SK-N-SH (cell line): ENCODE measurements around the gene CDAN1. TPM values are rescaled to one million over a fixed set of nuclear protein-coding genes. Genes with fewer than 3 reads are reported as not detected.

Experiments used
- CTCF ChIA-PET: fragments of 300-600, 350-600 bp; formaldehyde crosslinking; extraction: SDS; loops from one replicate; lab custom pipeline; 2021; lab: Yijun Ruan, JAX
- POLR2A ChIA-PET: fragments of 350-600 bp; sonication (Branson Sonifier 250); formaldehyde crosslinking; extraction: SDS; loops from one replicate; lab custom pipeline; 2020; ENCODE audit warnings: antibody characterized with exemption, inconsistent platforms; lab: Yijun Ruan, JAX
- DNase-seq: peaks from one replicate; pipeline ENCODE4 v3.0.0; 2012
- H2AFZ ChIP-seq: fragments of 200-600 bp; sonication (generic); 2 replicates; pipeline ENCODE4 v1.8.1; 2016; ENCODE audit warnings: antibody characterized with exemption, mild to moderate bottlenecking, low read depth
- H3F3A ChIP-seq: fragments of 200-600 bp; sonication (generic); replicated peaks from 2 replicates; pipeline ENCODE3; 2016; ENCODE audit warnings: antibody characterized with exemption, mild to moderate bottlenecking; ENCODE audit not compliant: insufficient read depth
- H3K27ac ChIP-seq, 2 experiments: fragments of 200-500 bp in 1 of 2; fragments of 200-600 bp in 1 of 2; sonication (Bioruptor generic) in 1 of 2; sonication (generic), shearing (Covaris generic) in 1 of 2; 2 replicates each; pipeline versions ENCODE4 v1.5.1 to v1.6.1; 2014 to 2016; ENCODE audit warnings: low read depth in 2 of 2, inconsistent platforms in 1 of 2, low read length in 1 of 2, mild to moderate bottlenecking in 1 of 2, mixed read lengths in 1 of 2
- H3K27me3 ChIP-seq: fragments of 200-600 bp; sonication (generic), shearing (Covaris generic); 2 replicates; pipeline ENCODE4 v1.6.1; 2016; ENCODE audit warnings: mixed run types; ENCODE audit not compliant: insufficient read depth
- H3K36me3 ChIP-seq, 2 experiments: fragments of 200-500 bp in 1 of 2; fragments of 200-600 bp in 1 of 2; sonication (Bioruptor generic) in 1 of 2; sonication (generic) in 1 of 2; replicated peaks in 1 of 2; 2 replicates each; pipeline versions ENCODE3 to v1.5.1; 2014 to 2016; ENCODE audit warnings: low read length in 1 of 2, mild to moderate bottlenecking in 1 of 2; ENCODE audit not compliant: insufficient read depth in 2 of 2, control insufficient read depth in 1 of 2
- H3K4me1 ChIP-seq, 2 experiments: fragments of 200-500 bp in 1 of 2; fragments of 200-600 bp in 1 of 2; sonication (Bioruptor generic) in 1 of 2; sonication (generic), shearing (Covaris generic) in 1 of 2; 2 replicates each; pipeline versions ENCODE4 v1.5.1 to v1.6.1; 2014 to 2016; ENCODE audit warnings: low read depth in 1 of 2, low read length in 1 of 2, mixed run types in 1 of 2; ENCODE audit not compliant: insufficient read depth in 2 of 2, control insufficient read depth in 1 of 2
- H3K4me2 ChIP-seq: fragments of 200-600 bp; sonication (generic), shearing (Covaris generic); 2 replicates; pipeline ENCODE4 v1.6.1; 2017; ENCODE audit warnings: mixed run types
- H3K4me3 ChIP-seq, 2 experiments: fragments of 200-500 bp in 1 of 2; fragments of 200-600 bp in 1 of 2; sonication (Bioruptor generic) in 1 of 2; sonication (generic), shearing (Covaris generic) in 1 of 2; 2 replicates each; pipeline versions ENCODE4 v1.5.1 to v1.8.1; 2014 to 2016; ENCODE audit warnings: low read depth in 2 of 2, inconsistent platforms in 1 of 2, low read length in 1 of 2, mild to moderate bottlenecking in 1 of 2, mixed read lengths in 1 of 2, moderate library complexity in 1 of 2
- H3K79me2 ChIP-seq: fragments of 200-600 bp; sonication (generic); 2 replicates; pipeline ENCODE4 v1.8.1; 2017; ENCODE audit warnings: mild to moderate bottlenecking; ENCODE audit not compliant: insufficient read depth
- H3K9ac ChIP-seq: fragments of 200-600 bp; sonication (generic); 2 replicates; pipeline ENCODE4 v1.6.1; 2017; ENCODE audit warnings: mixed run types
- H3K9me2 ChIP-seq: fragments of 200-600 bp; sonication (generic); 2 replicates; pipeline ENCODE4 v1.6.1; 2017; ENCODE audit warnings: mixed run types
- H3K9me3 ChIP-seq: fragments of 200-600 bp; sonication (generic); 2 replicates; pipeline ENCODE4 v1.6.1; 2017; ENCODE audit warnings: mixed run types, mild to moderate bottlenecking, moderate library complexity
- H4K20me1 ChIP-seq: fragments of 200-600 bp; sonication (generic); 2 replicates; pipeline ENCODE4 v1.6.1; 2017; ENCODE audit warnings: mild to moderate bottlenecking, mixed run types; ENCODE audit not compliant: insufficient read depth
- ELF1 ChIP-seq: IDR thresholded peaks from 2 replicates; pipeline ENCODE4 v1.4.0; 2012
- EZH2phosphoT487 ChIP-seq: fragments of 200-600 bp; sonication (generic); IDR thresholded peaks from 2 replicates; pipeline ENCODE4 v1.6.1; 2017; ENCODE audit warnings: low read depth, mixed run types, mild to moderate bottlenecking, antibody characterized with exemption, moderate library complexity, borderline replicate concordance
- GABPA ChIP-seq: IDR thresholded peaks from 2 replicates; pipeline ENCODE4 v1.4.0; 2012; ENCODE audit warnings: low read depth, mild to moderate bottlenecking
- MAX ChIP-seq: IDR thresholded peaks from 2 replicates; pipeline ENCODE4 v1.4.0; 2012; ENCODE audit warnings: low read depth
- MEF2A ChIP-seq: IDR thresholded peaks from 2 replicates; pipeline ENCODE4 v1.4.0; 2012; ENCODE audit warnings: low read depth, borderline replicate concordance
- MXI1 ChIP-seq: IDR thresholded peaks from 2 replicates; pipeline ENCODE4 v1.6.1; 2012; ENCODE audit warnings: mild to moderate bottlenecking, low read depth, low read length, improper control_type of control experiment
- POLR2AphosphoS5 ChIP-seq: IDR thresholded peaks from 2 replicates; pipeline ENCODE4 v1.6.1; 2012; ENCODE audit warnings: low read depth, low read length
- RCOR1 ChIP-seq: fragments of 150-350 bp; IDR thresholded peaks from 2 replicates; pipeline ENCODE4 v1.6.1; 2017; ENCODE audit warnings: antibody characterized with exemption, low read length
- RXRA ChIP-seq: IDR thresholded peaks from 2 replicates; pipeline ENCODE4 v1.4.0; 2012; ENCODE audit warnings: low read depth, mild to moderate bottlenecking, borderline replicate concordance
- SMC3 ChIP-seq: IDR thresholded peaks from 2 replicates; pipeline ENCODE4 v1.6.1; 2012; ENCODE audit warnings: low read depth, low read length, improper control_type of control experiment
- TCF12 ChIP-seq: IDR thresholded peaks from 2 replicates; pipeline ENCODE4 v1.4.0; 2012
- TEAD4 ChIP-seq: IDR thresholded peaks from 2 replicates; pipeline ENCODE4 v1.4.0; 2012; ENCODE audit warnings: mild to moderate bottlenecking, borderline replicate concordance; ENCODE audit not compliant: insufficient read depth
- USF2 ChIP-seq: fragments of 150-350 bp; IDR thresholded peaks from 2 replicates; pipeline ENCODE4 v1.6.1; 2017; ENCODE audit warnings: antibody characterized with exemption, low read length, low read depth, borderline replicate concordance
- YY1 ChIP-seq: IDR thresholded peaks from 2 replicates; pipeline ENCODE4 v1.4.0; 2012; ENCODE audit warnings: low read depth, mild to moderate bottlenecking
- WGBS: methylation state at CpG from one replicate; pipeline ENCODE4 v1.1.6; 2017; ENCODE audit warnings: low lambda C conversion rate; 5-methylcytosine and 5-hydroxymethylcytosine counted together
- polyA plus RNA-seq, 3 experiments: library from polyadenylated mRNA; depleted of rRNA; stranded (reverse); fragments of >200 nt; gene quantifications; 2 replicates each; pipeline ENCODE4 v1.2.3, GENCODE V29; 2012
- TF ChIP-seq, protein P1 (sequence below): IDR thresholded peaks from 2 replicates; pipeline ENCODE4; 2012
- TF ChIP-seq, protein P2 (sequence below): IDR thresholded peaks from 2 replicates; pipeline ENCODE4 v1.4.0; 2012; ENCODE audit warnings: low read depth, borderline replicate concordance
- TF ChIP-seq, protein P3 (sequence below): IDR thresholded peaks from 2 replicates; pipeline ENCODE4 v1.6.1; 2012; ENCODE audit warnings: mild to moderate bottlenecking, low read depth, low read length, moderate library complexity
- TF ChIP-seq, protein P4 (sequence below): IDR thresholded peaks from 2 replicates; pipeline ENCODE4 v1.4.0; 2012; ENCODE audit warnings: low read depth, borderline replicate concordance

CDAN1 gene
- polyA plus RNA-seq, 1 of the 3 experiments (the other 2 are of a cell fraction), result 6.2 TPM

DNA sequence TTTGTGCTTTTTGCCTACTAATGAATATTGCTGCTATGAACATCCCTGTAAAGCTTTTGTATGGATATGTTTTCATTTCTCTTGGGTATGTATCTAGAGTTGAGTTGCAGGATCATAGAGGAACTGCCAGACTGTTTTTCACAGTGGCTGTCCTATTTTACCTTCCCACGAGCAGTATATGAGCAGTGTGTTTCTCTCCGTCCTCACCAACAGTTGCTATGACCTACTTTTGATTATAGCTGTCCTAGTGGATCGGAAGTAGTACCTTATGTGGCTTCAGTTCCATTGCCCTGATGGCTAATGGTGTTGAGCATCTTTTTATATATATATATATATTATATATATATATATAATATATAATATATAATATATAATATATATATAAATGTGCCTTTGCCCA lies 25.2 kb downstream of the CDAN1 start:
- CTCF ChIA-PET, result interaction anchor here (0.7 to 3.7 kb wide), 4 partner anchors 10 to 223 kb away, joined by 3 to 13 read pairs (median 4); no protein-coding TSS in a partner anchor
- no peaks in the 10 kb centered on the region for H3K9me2 ChIP-seq
- peaks cover 0 to 4% of the 10 kb centered on the region in 2 experiments; a peak in 1 of 4 replicates for H3K4me1 ChIP-seq
- H3K79me2 ChIP-seq, result no peaks in the 10 kb centered on the region
- H2AFZ ChIP-seq, result no peak overlapping the region
- no peaks in the 10 kb centered on the region for H4K20me1 ChIP-seq
- 94% methylated on average over 3 of the region's 3 CpGs for WGBS
- no peak for DNase-seq
- H3K9me3 ChIP-seq, result no peaks in the 10 kb centered on the region
- H3K9ac ChIP-seq, result no peak overlapping the region
- POLR2A ChIA-PET, result no interaction called here
- no peak overlapping the region for H3K4me2 ChIP-seq
- peaks cover 0 to 3% of the 10 kb centered on the region in 2 experiments for H3K36me3 ChIP-seq
- TF ChIP-seq, protein P1, sequence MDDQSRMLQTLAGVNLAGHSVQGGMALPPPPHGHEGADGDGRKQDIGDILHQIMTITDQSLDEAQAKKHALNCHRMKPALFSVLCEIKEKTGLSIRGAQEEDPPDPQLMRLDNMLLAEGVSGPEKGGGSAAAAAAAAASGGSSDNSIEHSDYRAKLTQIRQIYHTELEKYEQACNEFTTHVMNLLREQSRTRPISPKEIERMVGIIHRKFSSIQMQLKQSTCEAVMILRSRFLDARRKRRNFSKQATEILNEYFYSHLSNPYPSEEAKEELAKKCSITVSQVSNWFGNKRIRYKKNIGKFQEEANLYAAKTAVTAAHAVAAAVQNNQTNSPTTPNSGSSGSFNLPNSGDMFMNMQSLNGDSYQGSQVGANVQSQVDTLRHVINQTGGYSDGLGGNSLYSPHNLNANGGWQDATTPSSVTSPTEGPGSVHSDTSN, result no peak
- TF ChIP-seq, all 33 proteins: peak for 0
- Histone ChIP-seq H3K4me3 (no peak overlapping the region), H3K27ac (no peak overlapping the region), H3F3A (peaks cover 3% of the 10 kb centered on the region), H3K27me3 (no peaks in the 10 kb centered on the region)

DNA sequence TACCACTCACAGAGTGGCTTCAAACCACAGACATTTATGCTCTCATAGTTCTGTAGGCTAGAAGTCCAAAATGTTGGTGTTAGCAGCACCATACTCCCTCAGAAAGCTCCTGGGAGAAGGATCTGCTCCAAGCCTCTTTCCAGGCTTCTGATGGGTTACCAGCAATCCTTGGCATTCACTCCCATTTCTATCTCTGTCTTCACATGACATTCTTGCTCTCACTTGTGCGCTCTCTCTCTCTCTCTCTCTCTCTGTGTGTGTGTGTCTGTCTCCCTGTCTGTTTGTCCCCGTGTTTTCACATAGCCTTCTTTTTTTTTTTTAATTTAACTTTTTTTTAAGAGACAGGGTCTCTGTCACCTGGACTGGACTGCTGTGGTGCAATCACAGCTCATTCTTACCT lies 26.3 kb downstream of the CDAN1 start:
- no peaks in the 10 kb centered on the region for H3K27me3 ChIP-seq
- TF ChIP-seq TCF12 (no peak), TEAD4 (no peak), ELF1 (no peak), YY1 (no peak), RXRA (no peak), MXI1 (no peak), EZH2phosphoT487 (no peak), MAX (no peak), USF2 (no peak), GABPA (no peak), SMC3 (no peak), POLR2AphosphoS5 (no peak), MEF2A (no peak), RCOR1 (no peak)
- TF ChIP-seq, protein P2, sequence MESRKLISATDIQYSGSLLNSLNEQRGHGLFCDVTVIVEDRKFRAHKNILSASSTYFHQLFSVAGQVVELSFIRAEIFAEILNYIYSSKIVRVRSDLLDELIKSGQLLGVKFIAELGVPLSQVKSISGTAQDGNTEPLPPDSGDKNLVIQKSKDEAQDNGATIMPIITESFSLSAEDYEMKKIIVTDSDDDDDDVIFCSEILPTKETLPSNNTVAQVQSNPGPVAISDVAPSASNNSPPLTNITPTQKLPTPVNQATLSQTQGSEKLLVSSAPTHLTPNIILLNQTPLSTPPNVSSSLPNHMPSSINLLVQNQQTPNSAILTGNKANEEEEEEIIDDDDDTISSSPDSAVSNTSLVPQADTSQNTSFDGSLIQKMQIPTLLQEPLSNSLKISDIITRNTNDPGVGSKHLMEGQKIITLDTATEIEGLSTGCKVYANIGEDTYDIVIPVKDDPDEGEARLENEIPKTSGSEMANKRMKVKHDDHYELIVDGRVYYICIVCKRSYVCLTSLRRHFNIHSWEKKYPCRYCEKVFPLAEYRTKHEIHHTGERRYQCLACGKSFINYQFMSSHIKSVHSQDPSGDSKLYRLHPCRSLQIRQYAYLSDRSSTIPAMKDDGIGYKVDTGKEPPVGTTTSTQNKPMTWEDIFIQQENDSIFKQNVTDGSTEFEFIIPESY, result no peak
- TF ChIP-seq, protein P3, sequence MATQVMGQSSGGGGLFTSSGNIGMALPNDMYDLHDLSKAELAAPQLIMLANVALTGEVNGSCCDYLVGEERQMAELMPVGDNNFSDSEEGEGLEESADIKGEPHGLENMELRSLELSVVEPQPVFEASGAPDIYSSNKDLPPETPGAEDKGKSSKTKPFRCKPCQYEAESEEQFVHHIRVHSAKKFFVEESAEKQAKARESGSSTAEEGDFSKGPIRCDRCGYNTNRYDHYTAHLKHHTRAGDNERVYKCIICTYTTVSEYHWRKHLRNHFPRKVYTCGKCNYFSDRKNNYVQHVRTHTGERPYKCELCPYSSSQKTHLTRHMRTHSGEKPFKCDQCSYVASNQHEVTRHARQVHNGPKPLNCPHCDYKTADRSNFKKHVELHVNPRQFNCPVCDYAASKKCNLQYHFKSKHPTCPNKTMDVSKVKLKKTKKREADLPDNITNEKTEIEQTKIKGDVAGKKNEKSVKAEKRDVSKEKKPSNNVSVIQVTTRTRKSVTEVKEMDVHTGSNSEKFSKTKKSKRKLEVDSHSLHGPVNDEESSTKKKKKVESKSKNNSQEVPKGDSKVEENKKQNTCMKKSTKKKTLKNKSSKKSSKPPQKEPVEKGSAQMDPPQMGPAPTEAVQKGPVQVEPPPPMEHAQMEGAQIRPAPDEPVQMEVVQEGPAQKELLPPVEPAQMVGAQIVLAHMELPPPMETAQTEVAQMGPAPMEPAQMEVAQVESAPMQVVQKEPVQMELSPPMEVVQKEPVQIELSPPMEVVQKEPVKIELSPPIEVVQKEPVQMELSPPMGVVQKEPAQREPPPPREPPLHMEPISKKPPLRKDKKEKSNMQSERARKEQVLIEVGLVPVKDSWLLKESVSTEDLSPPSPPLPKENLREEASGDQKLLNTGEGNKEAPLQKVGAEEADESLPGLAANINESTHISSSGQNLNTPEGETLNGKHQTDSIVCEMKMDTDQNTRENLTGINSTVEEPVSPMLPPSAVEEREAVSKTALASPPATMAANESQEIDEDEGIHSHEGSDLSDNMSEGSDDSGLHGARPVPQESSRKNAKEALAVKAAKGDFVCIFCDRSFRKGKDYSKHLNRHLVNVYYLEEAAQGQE, result no peak
- TF ChIP-seq, protein P4, sequence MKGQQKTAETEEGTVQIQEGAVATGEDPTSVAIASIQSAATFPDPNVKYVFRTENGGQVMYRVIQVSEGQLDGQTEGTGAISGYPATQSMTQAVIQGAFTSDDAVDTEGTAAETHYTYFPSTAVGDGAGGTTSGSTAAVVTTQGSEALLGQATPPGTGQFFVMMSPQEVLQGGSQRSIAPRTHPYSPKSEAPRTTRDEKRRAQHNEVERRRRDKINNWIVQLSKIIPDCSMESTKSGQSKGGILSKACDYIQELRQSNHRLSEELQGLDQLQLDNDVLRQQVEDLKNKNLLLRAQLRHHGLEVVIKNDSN, result no peak
- TF ChIP-seq, protein P1, result no peak
- TF ChIP-seq, all 33 proteins: peak for 0
- CTCF ChIA-PET, result interaction anchor here (3.7 kb wide), 1 partner anchor 216 kb away, joined by 13 read pairs; no protein-coding TSS in a partner anchor
- H3K79me2 ChIP-seq, result no peaks in the 10 kb centered on the region
- no peaks in the 10 kb centered on the region for H4K20me1 ChIP-seq
- H2AFZ ChIP-seq, result no peak overlapping the region
- H3K9me3 ChIP-seq, result no peaks in the 10 kb centered on the region
- no peak overlapping the region for H3K27ac ChIP-seq
- no peaks in the 10 kb centered on the region for H3K4me1 ChIP-seq
- H3K4me2 ChIP-seq, result no peak overlapping the region
- DNase-seq, result no peak
- H3K9ac ChIP-seq, result no peak overlapping the region
- POLR2A ChIA-PET, result no interaction called here
- peaks cover 0 to 3% of the 10 kb centered on the region in 2 experiments for H3K36me3 ChIP-seq
- WGBS, result 93% methylated on average over 2 of the region's 2 CpGs
- H3K9me2 ChIP-seq, result no peaks in the 10 kb centered on the region
- no peak overlapping the region for H3K4me3 ChIP-seq
- H3F3A ChIP-seq, result peaks cover 3% of the 10 kb centered on the region
